AG09319 (cell line): ENCODE results near the gene CCDC88C.
"Not testable (repeated sequence)": the region's sequence is repeated elsewhere in the genome, so short reads cannot be mapped to it uniquely, and the experiment has no call there.

Experiments used
- DNase-seq: peaks from one replicate; pipeline ENCODE4 v3.0.0-alpha.2; 2010; ENCODE audit warnings: low read depth; ENCODE audit errors: extremely low read depth
- TF ChIP-seq, protein P1 (sequence below): IDR thresholded peaks from 2 replicates; pipeline ENCODE4 v1.5.1; 2011; ENCODE audit warnings: low read depth, mild to moderate bottlenecking, inconsistent platforms, low read length, moderate library complexity

The CCDC88C gene

DNA sequence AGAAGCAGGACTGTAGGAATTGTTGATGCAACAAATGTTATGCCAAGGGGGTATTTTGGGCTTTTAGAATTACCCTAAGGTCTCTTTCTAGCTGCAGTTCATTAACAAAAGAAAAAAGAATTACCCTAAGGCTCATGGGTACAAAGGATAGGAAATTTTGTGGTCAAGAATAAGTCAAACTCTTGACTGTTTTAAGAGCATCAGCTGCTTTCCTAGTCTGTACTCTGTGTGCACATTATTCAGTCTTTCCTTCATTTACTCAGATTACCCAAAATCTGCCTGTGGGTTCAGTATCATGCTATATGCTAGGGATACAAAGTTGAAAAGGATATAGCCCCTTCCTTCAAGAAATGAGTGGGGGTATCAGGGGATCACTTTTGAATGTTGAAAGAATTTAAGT is 36.5 kb upstream of the CCDC88C start:
- DNase-seq = no peak
- TF ChIP-seq, protein P1, sequence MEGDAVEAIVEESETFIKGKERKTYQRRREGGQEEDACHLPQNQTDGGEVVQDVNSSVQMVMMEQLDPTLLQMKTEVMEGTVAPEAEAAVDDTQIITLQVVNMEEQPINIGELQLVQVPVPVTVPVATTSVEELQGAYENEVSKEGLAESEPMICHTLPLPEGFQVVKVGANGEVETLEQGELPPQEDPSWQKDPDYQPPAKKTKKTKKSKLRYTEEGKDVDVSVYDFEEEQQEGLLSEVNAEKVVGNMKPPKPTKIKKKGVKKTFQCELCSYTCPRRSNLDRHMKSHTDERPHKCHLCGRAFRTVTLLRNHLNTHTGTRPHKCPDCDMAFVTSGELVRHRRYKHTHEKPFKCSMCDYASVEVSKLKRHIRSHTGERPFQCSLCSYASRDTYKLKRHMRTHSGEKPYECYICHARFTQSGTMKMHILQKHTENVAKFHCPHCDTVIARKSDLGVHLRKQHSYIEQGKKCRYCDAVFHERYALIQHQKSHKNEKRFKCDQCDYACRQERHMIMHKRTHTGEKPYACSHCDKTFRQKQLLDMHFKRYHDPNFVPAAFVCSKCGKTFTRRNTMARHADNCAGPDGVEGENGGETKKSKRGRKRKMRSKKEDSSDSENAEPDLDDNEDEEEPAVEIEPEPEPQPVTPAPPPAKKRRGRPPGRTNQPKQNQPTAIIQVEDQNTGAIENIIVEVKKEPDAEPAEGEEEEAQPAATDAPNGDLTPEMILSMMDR = no peak

- TF ChIP-seq, protein P1 = no peak
- no peak for DNase-seq
Observed at GRCh38 chr14:91453744-91454143, 36.1 kb upstream of the CCDC88C start.

DNA sequence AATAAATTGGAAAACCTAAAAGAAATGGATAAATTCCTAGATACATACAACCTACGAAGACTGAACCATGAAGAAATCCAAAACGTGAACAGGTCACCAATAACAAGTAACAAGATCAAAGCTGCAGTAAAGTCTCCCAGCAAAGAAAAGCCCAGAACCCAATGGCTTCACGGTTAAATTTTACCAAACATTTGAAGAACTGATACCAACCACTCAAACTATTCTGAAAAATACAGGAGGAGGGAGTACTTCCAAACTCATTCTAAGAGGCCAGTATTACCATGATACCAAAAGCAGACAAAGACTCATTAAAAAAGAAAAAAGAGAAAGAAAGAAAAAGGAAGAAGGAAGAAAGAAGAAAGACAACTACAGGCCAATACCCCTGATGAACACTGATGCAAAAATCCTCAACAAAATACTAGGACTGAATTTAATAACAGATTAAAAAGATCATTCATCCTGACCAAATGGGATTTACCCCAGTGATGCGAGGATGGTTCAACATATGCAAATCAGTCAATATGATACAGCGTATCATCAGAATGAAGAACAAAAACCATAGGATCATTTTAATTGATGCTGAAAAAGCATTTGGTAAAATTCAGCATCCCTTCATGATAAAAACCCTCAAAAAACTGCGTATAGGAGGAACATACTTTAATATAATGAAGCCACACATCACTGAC is 26.9 kb upstream of the CCDC88C start:
- TF ChIP-seq, protein P1 = no peak
- no peak for DNase-seq

GRCh38 chr14:91439345-91439744 is 21.7 kb upstream of the CCDC88C start:
- TF ChIP-seq, protein P1 = no peak
- DNase-seq = no peak

DNA sequence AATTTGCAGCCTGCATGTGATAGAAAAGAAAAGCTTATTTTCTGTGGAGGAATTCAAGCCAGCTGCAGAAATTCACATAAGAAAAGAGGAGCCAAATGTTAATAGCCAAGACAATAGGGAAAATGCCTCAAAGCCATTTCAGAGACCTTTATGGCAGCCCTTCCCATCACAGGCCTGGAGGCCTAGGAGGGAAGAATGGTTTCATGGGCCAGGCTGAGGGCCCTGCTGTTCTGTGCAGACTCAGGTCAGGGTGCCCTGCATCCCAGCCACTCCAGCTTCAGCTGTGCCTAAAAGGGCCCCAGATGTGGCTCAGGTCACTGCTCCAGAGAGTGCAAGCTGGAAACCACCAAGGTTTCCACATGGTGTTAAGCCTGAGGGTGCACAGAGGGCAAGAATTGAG is 21.2 kb upstream of the CCDC88C start:
- TF ChIP-seq, protein P1 = no peak

GRCh38 chr14:91436266-91436665 is 18.6 kb upstream of the CCDC88C start:
- DNase-seq = not testable (repeated sequence)

More for the DNA sequence above, 21.2 kb upstream of the CCDC88C start:
- DNase-seq = no peak

DNA sequence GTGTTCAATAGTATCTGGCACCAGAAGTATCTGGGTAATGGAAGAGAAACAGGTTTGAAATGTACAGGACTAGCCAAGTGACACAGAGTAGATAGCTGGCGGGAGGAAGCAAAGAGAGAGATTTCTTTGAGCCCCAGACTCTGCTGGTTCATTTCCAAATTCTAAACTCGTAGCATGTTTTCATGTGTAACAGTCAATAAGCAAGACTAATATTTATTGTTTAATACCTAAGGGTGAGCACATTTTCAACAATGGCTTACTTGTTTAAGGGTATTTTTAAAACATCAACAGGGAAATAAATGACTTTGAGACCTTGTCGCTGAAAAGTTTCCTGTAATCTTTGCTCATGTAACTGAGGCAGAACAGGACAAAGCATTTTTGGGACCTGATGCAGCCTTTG is 11.8 kb upstream of the CCDC88C start:
- TF ChIP-seq, protein P1 = no peak

GRCh38 chr14:91428931-91429330 is 11.3 kb upstream of the CCDC88C start:
- not testable (repeated sequence) for DNase-seq

More for the DNA sequence above, 11.8 kb upstream of the CCDC88C start:
- no peak for DNase-seq

DNA sequence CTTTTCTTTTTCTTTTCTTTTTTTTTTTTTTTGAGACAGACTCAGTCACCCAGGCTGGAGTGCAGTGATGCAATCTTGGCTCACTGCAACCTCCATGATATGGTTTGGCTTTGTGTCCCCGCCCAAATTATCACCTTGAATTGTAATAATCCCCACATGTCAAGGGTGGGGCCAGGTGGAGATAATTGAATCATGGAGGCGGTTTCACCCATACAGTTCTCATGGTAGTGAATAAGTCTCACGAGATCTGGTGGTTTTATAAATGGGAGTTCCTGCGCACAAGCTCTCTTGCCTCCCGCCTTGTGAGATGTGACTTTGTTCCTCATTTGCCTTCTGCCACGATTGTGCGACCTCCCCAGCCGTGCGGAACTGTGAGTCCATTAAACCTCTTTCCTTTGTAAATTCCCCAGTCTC is 7.9 kb upstream of the CCDC88C start:
- not testable (repeated sequence) for DNase-seq
